SK-N-SH treated with all-trans-retinoic acid at 6 μM for 48 hours (cell line): ENCODE measurements around the gene EMX2.

Source experiments
- ATAC-seq: fragments of 200-7000 bp; cut with Tn5 transposase; 3 replicates; pipeline ENCODE4 v1.9.1; 2020; ENCODE audit warnings: mild to moderate bottlenecking, moderate library complexity
- CSDC2 ChIP-seq: fragments of 250-450 bp; sonication (Bioruptor Pico); IDR thresholded peaks from 2 replicates; pipeline ENCODE4 v1.5.0; 2020; ENCODE audit warnings: mild to moderate bottlenecking, moderate library complexity
- CSRNP3 ChIP-seq: fragments of 250-450 bp; sonication (Bioruptor Pico); IDR thresholded peaks from 2 replicates; pipeline ENCODE4 v1.5.1; 2021; ENCODE audit warnings: mild to moderate bottlenecking, moderate library complexity
- ESRRG ChIP-seq: fragments of 250-450 bp; sonication (Bioruptor Pico); IDR thresholded peaks from 2 replicates; pipeline ENCODE4 v1.6.1; 2021; ENCODE audit warnings: mild to moderate bottlenecking
- GLIS3 ChIP-seq: fragments of 250-450 bp; sonication (Bioruptor Pico); IDR thresholded peaks from 2 replicates; pipeline ENCODE4 v1.5.0; 2020; ENCODE audit warnings: mild to moderate bottlenecking, moderate library complexity
- ISL1 ChIP-seq: fragments of 250-450 bp; sonication (Bioruptor Pico); IDR thresholded peaks from 2 replicates; pipeline ENCODE4 v2.1.2; 2022; ENCODE audit warnings: mild to moderate bottlenecking, moderate library complexity
- OSR1 ChIP-seq: fragments of 250-450 bp; sonication (Bioruptor Pico); IDR thresholded peaks from 2 replicates; pipeline ENCODE4 v1.8.0; 2022; ENCODE audit warnings: moderate library complexity, mild to moderate bottlenecking, inconsistent platforms
- PATZ1 ChIP-seq: fragments of 250-450 bp; sonication (Bioruptor Pico); IDR thresholded peaks from 2 replicates; pipeline ENCODE4 v1.8.0; 2020; ENCODE audit warnings: mild to moderate bottlenecking, moderate library complexity, borderline replicate concordance
- POU6F1 ChIP-seq: fragments of 250-450 bp; sonication (Bioruptor Pico); IDR thresholded peaks from 2 replicates; pipeline ENCODE4 v1.8.0; 2021; ENCODE audit warnings: low read depth, mild to moderate bottlenecking, moderate library complexity, borderline replicate concordance
- PPARA ChIP-seq: fragments of 250-450 bp; sonication (Bioruptor Pico); IDR thresholded peaks from 2 replicates; pipeline ENCODE4 v1.5.0; 2020; ENCODE audit warnings: mild to moderate bottlenecking, borderline replicate concordance
- RARB ChIP-seq: fragments of 250-450 bp; sonication (Bioruptor Pico); IDR thresholded peaks from 2 replicates; pipeline ENCODE4 v1.8.0; 2021; ENCODE audit warnings: mild to moderate bottlenecking, moderate library complexity
- SNAI2 ChIP-seq: fragments of 250-450 bp; sonication (Bioruptor Pico); IDR thresholded peaks from 2 replicates; pipeline ENCODE4 v1.5.0; 2020; ENCODE audit warnings: mild to moderate bottlenecking, moderate library complexity
- TOX ChIP-seq: fragments of 250-450 bp; sonication (Bioruptor Pico); IDR thresholded peaks from 2 replicates; pipeline ENCODE4 v1.8.0; 2021; ENCODE audit warnings: mild to moderate bottlenecking, moderate library complexity, borderline replicate concordance
- TSHZ2 ChIP-seq: fragments of 250-450 bp; sonication (Bioruptor Pico); IDR thresholded peaks from 2 replicates; pipeline ENCODE4 v1.5.0; 2020; ENCODE audit warnings: mild to moderate bottlenecking, moderate library complexity
- ZC3H10 ChIP-seq: fragments of 250-450 bp; sonication (Bioruptor Pico); IDR thresholded peaks from 2 replicates; pipeline ENCODE4 v1.5.1; 2021; ENCODE audit warnings: mild to moderate bottlenecking, moderate library complexity
- ZFP3 ChIP-seq: fragments of 250-450 bp; sonication (Bioruptor Pico); IDR thresholded peaks from 2 replicates; pipeline ENCODE4 v1.5.0; 2020; ENCODE audit warnings: mild to moderate bottlenecking, moderate library complexity
- ZFP30 ChIP-seq: fragments of 450-650 bp; formaldehyde crosslinking; IDR thresholded peaks from 2 replicates; pipeline ENCODE4 v1.5.0; 2022; ENCODE audit warnings: mild to moderate bottlenecking, moderate library complexity
- ZNF565 ChIP-seq: fragments of 450-650 bp; formaldehyde crosslinking; conservative IDR thresholded peaks from 2 replicates; pipeline ENCODE4 v1.5.0; 2020; ENCODE audit warnings: low read depth, mild to moderate bottlenecking, moderate library complexity
- ZNF70 ChIP-seq: fragments of 450-650 bp; formaldehyde crosslinking; IDR thresholded peaks from 2 replicates; pipeline ENCODE4 v1.5.0; 2020; ENCODE audit warnings: mild to moderate bottlenecking, moderate library complexity
- ZNF8 ChIP-seq: fragments of 450-650 bp; formaldehyde crosslinking; IDR thresholded peaks from 2 replicates; pipeline ENCODE4 v1.5.0; 2020; ENCODE audit warnings: mild to moderate bottlenecking, moderate library complexity

The EMX2 gene

GRCh38 chr10:117546581-117547015, 4.1 kb downstream of the EMX2 start:
- no peak for ATAC-seq
- TF ChIP-seq ZNF565 (CRISPR knock-in tag): no peak
- no peak for TF ChIP-seq SNAI2 (CRISPR knock-in tag)
- TF ChIP-seq ZFP30 (CRISPR knock-in tag): no peak
- no peak for TF ChIP-seq PPARA (CRISPR knock-in tag)
- no peak for TF ChIP-seq ZNF70 (CRISPR knock-in tag)
- TF ChIP-seq RARB (CRISPR knock-in tag): no peak
- TF ChIP-seq CSDC2 (CRISPR knock-in tag): no peak
- no peak for TF ChIP-seq TOX (CRISPR knock-in tag)
- no peak for TF ChIP-seq ZNF8 (CRISPR knock-in tag)
- no peak for TF ChIP-seq POU6F1 (CRISPR knock-in tag)
- no peak for TF ChIP-seq ISL1
- TF ChIP-seq ZFP3 (CRISPR knock-in tag): no peak
- TF ChIP-seq TSHZ2 (CRISPR knock-in tag): no peak
- no peak for TF ChIP-seq PATZ1 (CRISPR knock-in tag)
- no peak for TF ChIP-seq OSR1 (CRISPR knock-in tag)

GRCh38 chr10:117547016-117547715, 4.6 kb downstream of the EMX2 start:
- ATAC-seq: peak; percentile 3; the same call in 1 of the 3 replicates

GRCh38 chr10:117547716-117548668, 5.4 kb downstream of the EMX2 start:
- ATAC-seq: peak; percentile 12; the same call in 2 of the 3 replicates
- no peak for TF ChIP-seq TSHZ2 (CRISPR knock-in tag)
- no peak for TF ChIP-seq OSR1 (CRISPR knock-in tag)
- TF ChIP-seq TOX (CRISPR knock-in tag): no peak
- TF ChIP-seq ZNF8 (CRISPR knock-in tag): no peak
- TF ChIP-seq GLIS3 (CRISPR knock-in tag): no peak
- no peak for TF ChIP-seq POU6F1 (CRISPR knock-in tag)
- no peak for TF ChIP-seq ZNF70 (CRISPR knock-in tag)
- TF ChIP-seq RARB (CRISPR knock-in tag): no peak
- no peak for TF ChIP-seq ZNF565 (CRISPR knock-in tag)
- no peak for TF ChIP-seq ZFP30 (CRISPR knock-in tag)
- TF ChIP-seq ISL1: no peak
- no peak for TF ChIP-seq SNAI2 (CRISPR knock-in tag)

More at GRCh38 chr10:117547016-117547715, 4.6 kb downstream of the EMX2 start:
- TF ChIP-seq SNAI2 (CRISPR knock-in tag) (no peak), ESRRG (no peak), CSRNP3 (CRISPR knock-in tag) (no peak), ZC3H10 (CRISPR knock-in tag) (no peak), CSDC2 (CRISPR knock-in tag) (no peak), TOX (CRISPR knock-in tag) (no peak)
